Pancreas (tissue), 10 donors: ENCODE data around the gene RBM26. TPM values are rescaled to one million over a fixed set of nuclear protein-coding genes. Genes with fewer than 3 reads are reported as not detected.

Experiments
- ATAC-seq, 4 donors: fragments of 200-7000 bp; cut with Tn5 transposase; one replicate each; pipeline versions ENCODE4 v1.8.0 to v1.9.1; 2020; ENCODE audit warnings: mild to moderate bottlenecking in 4 of 4, moderate library complexity in 4 of 4
- DNase-seq, 6 donors: peaks; one replicate each; pipeline ENCODE4 v3.0.0-alpha.2; 2020
- FAIRE-seq: peaks from 2 replicates; lab custom pipeline; 2012; peaks lifted over from hg19 to GRCh38; lab: Jason Lieb, UNC
- H3K27ac ChIP-seq, 4 donors: fragments of 200-600 bp; sonication (generic); 1 replicate in 3 of 4; 2 replicates in 1 of 4; pipeline versions ENCODE4 v1.5.0 to v1.8.0; 2020
- H3K27me3 ChIP-seq, 4 donors: fragments of 200-600 bp; one replicate each; pipeline ENCODE4 v1.8.0; 2021
- H3K36me3 ChIP-seq, 3 donors: fragments of 200-600 bp; sonication (generic) in 1 of 3; one replicate each; pipeline versions ENCODE4 v1.5.0 to v1.8.0; 2020 to 2021
- H3K4me1 ChIP-seq, 3 donors: fragments of 200-600 bp; one replicate each; pipeline ENCODE4 v1.8.0; 2021
- H3K4me3 ChIP-seq, 4 donors: fragments of 200-600 bp; sonication (generic) in 2 of 4; one replicate each; pipeline versions ENCODE4 v1.5.0 to v1.8.0; 2020 to 2021
- H3K9me3 ChIP-seq, 4 donors: fragments of 200-600 bp; one replicate each; pipeline ENCODE4 v1.8.0; 2021
- WGBS, 2 donors: extraction: QIAGEN DNeasy Blood & Tissue Kit; methylation state at CpG; one replicate each; pipeline ENCODE4 v1.1.7; 2013; 5-methylcytosine and 5-hydroxymethylcytosine counted together
- intact Hi-C, 3 donors: fragments of 100-400 bp; cut with DNase I; formaldehyde crosslinking; loops; one replicate each; pipeline versions ENCODE4 v1.11.1 to v1.14.2; 2022
- polyA plus RNA-seq, 2 donors: library from polyadenylated mRNA; stranded (reverse); fragments of 200-250 nt; gene quantifications; one replicate each; pipeline ENCODE4 v1.2.3, GENCODE V29; 2013
- total RNA-seq, 6 donors: library from RNA; stranded (reverse); fragmentation: NEBNext Ultra II Directional in 4 of 6; extraction: Animal tissue kit (Norgen Biotek cat#: 25700) in 4 of 6; gene quantifications; one replicate each; pipeline versions ENCODE4 v1.2.1 to v1.2.4, GENCODE V29; 2021 to 2023
- TF ChIP-seq, protein P1 (sequence below), 4 donors: fragments of 200-600 bp; sonication (generic) in 3 of 4; IDR thresholded peaks; one replicate each; pipeline versions ENCODE4 v1.5.0 to v1.8.0; 2021; ENCODE audit warnings: antibody characterized with exemption in 4 of 4
- donor health status: healthy with polysubstance abuse.
- donor health status: DM: no; HTN: no; CAD: no; lungs with moderate emphysema.
- donor health status: DM: no; HTN: no; CAD: no.
- donor health status: control.
- donor health status: control.
- donor health status: Bipolar disorder and iron deficiency.
- donor health status: DM: yes; HTN: yes; CAD: no.
- donor health status: DM: no; HTN: no; CAD: no.
- donor health status: DM: no; HTN: no; CAD: no.
- donor health status: DM: yes; HTN: yes; CAD: no.

RBM26 gene
- total and polyA plus RNA-seq, 8 donors, result 11.7 to 25.1 (median 18.3) TPM

DNA sequence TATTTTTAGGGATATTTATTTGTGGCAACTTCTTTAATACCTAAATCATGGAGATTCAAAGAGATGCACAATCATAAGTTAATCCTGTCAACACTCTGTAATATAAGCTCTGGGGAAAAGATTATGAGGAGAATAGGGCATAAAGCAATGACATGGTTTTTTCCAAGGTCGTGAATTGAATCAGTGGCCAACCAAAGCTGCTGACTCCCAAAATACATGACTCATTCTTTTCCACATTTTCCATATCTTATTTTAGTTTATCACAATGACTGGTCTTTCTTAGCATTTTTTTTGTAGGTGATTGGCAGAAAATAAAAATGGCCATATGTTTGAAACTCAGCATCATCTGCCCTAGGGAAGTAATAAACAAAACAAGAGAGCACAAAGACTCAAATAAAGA is 28.5 kb upstream of the RBM26 start:
- FAIRE-seq (no peak), DNase-seq (no peak), ATAC-seq (peak; percentile 57 to 70 (median 60))
- intact Hi-C loops, result no loop called here
- TF ChIP-seq, protein P1, sequence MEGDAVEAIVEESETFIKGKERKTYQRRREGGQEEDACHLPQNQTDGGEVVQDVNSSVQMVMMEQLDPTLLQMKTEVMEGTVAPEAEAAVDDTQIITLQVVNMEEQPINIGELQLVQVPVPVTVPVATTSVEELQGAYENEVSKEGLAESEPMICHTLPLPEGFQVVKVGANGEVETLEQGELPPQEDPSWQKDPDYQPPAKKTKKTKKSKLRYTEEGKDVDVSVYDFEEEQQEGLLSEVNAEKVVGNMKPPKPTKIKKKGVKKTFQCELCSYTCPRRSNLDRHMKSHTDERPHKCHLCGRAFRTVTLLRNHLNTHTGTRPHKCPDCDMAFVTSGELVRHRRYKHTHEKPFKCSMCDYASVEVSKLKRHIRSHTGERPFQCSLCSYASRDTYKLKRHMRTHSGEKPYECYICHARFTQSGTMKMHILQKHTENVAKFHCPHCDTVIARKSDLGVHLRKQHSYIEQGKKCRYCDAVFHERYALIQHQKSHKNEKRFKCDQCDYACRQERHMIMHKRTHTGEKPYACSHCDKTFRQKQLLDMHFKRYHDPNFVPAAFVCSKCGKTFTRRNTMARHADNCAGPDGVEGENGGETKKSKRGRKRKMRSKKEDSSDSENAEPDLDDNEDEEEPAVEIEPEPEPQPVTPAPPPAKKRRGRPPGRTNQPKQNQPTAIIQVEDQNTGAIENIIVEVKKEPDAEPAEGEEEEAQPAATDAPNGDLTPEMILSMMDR (IDR thresholded peaks at IDR 0.05), result no peak
- Histone ChIP-seq H3K9me3 (no peaks in the 10 kb centered on the region), H3K27me3 (no peaks in the 10 kb centered on the region), H3K36me3 (no peaks in the 10 kb centered on the region), H3K4me3 (no peak overlapping the region), H3K4me1 (no peaks in the 10 kb centered on the region), H3K27ac (no peak overlapping the region)
- WGBS, 2 donors, result 25 to 27% methylated on average over 1 of the region's 1 CpG

DNA sequence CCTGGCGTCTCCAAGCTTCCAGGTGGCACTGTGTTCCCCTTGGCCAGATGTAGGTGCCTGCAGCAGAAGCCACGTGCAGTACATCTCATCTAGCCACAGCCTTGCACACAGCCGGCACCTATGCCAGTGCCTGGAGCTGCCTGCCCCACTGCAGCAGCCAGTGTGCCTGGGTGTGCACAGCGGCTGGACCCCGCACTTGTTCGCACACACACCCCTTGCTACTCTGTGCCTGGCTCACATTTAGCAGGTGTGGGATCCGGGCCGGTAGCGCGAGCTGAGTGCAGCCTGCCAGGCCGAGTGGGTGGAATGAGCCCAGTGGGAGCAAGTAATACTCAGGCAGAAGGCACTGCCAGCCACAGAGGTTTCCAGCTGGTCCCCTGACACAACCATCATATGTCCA is 26.9 kb upstream of the RBM26 start:
- Histone ChIP-seq H3K9me3 (no peaks in the 10 kb centered on the region), H3K27me3 (no peaks in the 10 kb centered on the region), H3K36me3 (no peaks in the 10 kb centered on the region), H3K27ac (no peak overlapping the region), H3K4me1 (no peaks in the 10 kb centered on the region), H3K4me3 (no peak overlapping the region)
- 94 to 95% methylated on average over 11 of the region's 11 CpGs for WGBS, 2 donors
- DNase-seq (peak in 1 of 6 donors; percentile 31), ATAC-seq (no peak), FAIRE-seq (no peak)
- TF ChIP-seq, protein P1 (IDR thresholded peaks at IDR 0.05), result no peak
- intact Hi-C loops, result no loop called here

GRCh38 chr13:79432086-79432485 is 26.0 kb upstream of the RBM26 start:
- WGBS, 2 donors, result 87% methylated on average over 6 of the region's 6 CpGs
- Histone ChIP-seq H3K27me3 (no peaks in the 10 kb centered on the region), H3K27ac (no peak overlapping the region), H3K9me3 (no peaks in the 10 kb centered on the region), H3K36me3 (no peaks in the 10 kb centered on the region), H3K4me3 (no peak overlapping the region), H3K4me1 (no peaks in the 10 kb centered on the region)
- DNase-seq (peak in 2 of 6 donors; percentile 16 to 39), ATAC-seq (no peak), FAIRE-seq (no peak)
- TF ChIP-seq, protein P1 (IDR thresholded peaks at IDR 0.05), result no peak
- intact Hi-C loops, result no loop called here

DNA sequence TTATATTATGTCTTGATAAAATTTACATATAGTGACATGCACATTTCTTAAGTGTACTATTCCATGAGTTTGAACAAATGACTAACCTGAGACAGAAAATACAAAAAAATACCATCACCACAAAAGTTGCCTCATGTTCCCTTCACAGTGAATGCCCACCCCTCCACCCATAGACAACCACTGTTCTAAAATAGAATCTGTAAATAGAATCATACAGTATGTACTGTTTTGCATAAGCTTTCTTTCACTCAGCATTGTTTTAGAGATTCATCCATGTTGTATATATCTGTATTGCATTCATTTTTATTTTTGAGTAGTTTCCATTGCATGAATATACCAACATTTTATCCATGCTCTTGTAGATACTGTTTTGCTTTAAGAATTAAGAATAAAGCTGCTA is 23.3 kb upstream of the RBM26 start:
- intact Hi-C loops, result no loop called here
- FAIRE-seq, result no peak

DNA sequence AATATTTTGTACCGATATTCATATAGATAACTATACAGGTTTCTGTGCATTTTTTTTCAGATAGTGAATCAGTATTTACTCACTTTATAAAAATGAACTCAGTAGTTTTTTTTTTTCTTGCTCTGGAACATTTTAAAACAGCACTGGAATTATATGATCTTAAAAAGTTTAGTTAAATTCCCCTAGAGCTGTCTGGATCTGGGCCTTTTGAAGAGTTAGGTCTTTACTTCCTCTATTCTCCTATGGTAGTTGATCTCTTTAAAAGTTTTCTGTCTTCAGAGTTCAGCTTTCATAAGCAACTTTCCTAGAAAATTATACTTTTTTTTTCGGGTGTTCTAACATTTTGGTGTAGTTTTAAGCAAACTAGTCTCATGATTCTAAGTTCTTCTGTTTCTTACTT is 21.8 kb upstream of the RBM26 start:
- intact Hi-C loops, result loop anchor here in 1 of 3 donors (2.0 kb wide), 1 partner anchor 111 kb away; no protein-coding TSS in a partner anchor
- Histone ChIP-seq H3K9me3 (no peaks in the 10 kb centered on the region), H3K4me3 (no peak overlapping the region), H3K27ac (no peak overlapping the region), H3K36me3 (no peaks in the 10 kb centered on the region), H3K4me1 (no peaks in the 10 kb centered on the region), H3K27me3 (no peaks in the 10 kb centered on the region)
- WGBS, 2 donors, result 49 to 84% methylated on average over 2 of the region's 2 CpGs
- TF ChIP-seq, protein P1 (IDR thresholded peaks at IDR 0.05), result no peak
- FAIRE-seq, result no peak
- no peak for DNase-seq
- no peak for ATAC-seq

More for the DNA sequence above, 23.3 kb upstream of the RBM26 start:
- TF ChIP-seq, protein P1 (IDR thresholded peaks at IDR 0.05), result no peak
- DNase-seq (no peak), ATAC-seq (no peak)
- no peaks in the 10 kb centered on the region for H3K27me3 ChIP-seq
- H3K9me3 ChIP-seq, result no peaks in the 10 kb centered on the region
- no peak overlapping the region for H3K27ac ChIP-seq
- no peaks in the 10 kb centered on the region for H3K4me1 ChIP-seq
- H3K36me3 ChIP-seq, result no peaks in the 10 kb centered on the region
- H3K4me3 ChIP-seq, result no peak overlapping the region
